Natural killer cell treated with Interleukin-12 subunit alpha and Interleukin-12 subunit beta and Interleukin-15 and Interleukin-18, amount 100 ng/mL, for 72 hours (primary cell): Measurements from ENCODE around the gene GRK1. TPM values are rescaled to one million over a fixed set of nuclear protein-coding genes. Genes with fewer than 3 reads are reported as not detected.

Experiments
- ATAC-seq, 2 donors: fragments of 150-1000 bp; cut with Tn5 transposase in 1 of 2; sonication (Bioruptor Pico), chemical (Tn5 transposase) in 1 of 2; 2 replicates each; pipeline ENCODE4 v1.10.0; 2021
- DNase-seq: peaks from one replicate; pipeline ENCODE4 v3.0.0; 2022; ENCODE audit warnings: low spot score
- H3K27ac Mint-ChIP-seq, 2 donors: 1 replicate in 1 of 2; 2 replicates in 1 of 2; pipeline ENCODE4 v1.8.0; 2022; ENCODE audit warnings: mixed read lengths in 2 of 2, mild to moderate bottlenecking in 1 of 2, moderate library complexity in 1 of 2
- H3K27me3 Mint-ChIP-seq, 2 donors: 1 replicate in 1 of 2; 2 replicates in 1 of 2; pipeline ENCODE4 v1.8.0; 2022; ENCODE audit warnings: mixed read lengths in 2 of 2
- H3K36me3 Mint-ChIP-seq: one replicate; pipeline ENCODE4 v1.8.0; 2022; ENCODE audit warnings: mixed read lengths
- H3K4me1 Mint-ChIP-seq, 2 donors: 1 replicate in 1 of 2; 2 replicates in 1 of 2; pipeline ENCODE4 v1.8.0; 2022; ENCODE audit warnings: low read depth in 2 of 2, mixed read lengths in 2 of 2, mild to moderate bottlenecking in 1 of 2
- H3K4me3 Mint-ChIP-seq: one replicate; pipeline ENCODE4 v1.8.0; 2022; ENCODE audit warnings: mixed read lengths
- H3K9me3 Mint-ChIP-seq: 2 replicates; pipeline ENCODE4 v1.8.0; 2022; ENCODE audit warnings: mixed read lengths
- total RNA-seq, 2 donors: library from RNA; stranded (reverse); gene quantifications; one replicate each; pipeline ENCODE4 v1.2.3, GENCODE V29; 2022

GRK1 gene
- total RNA-seq, 2 donors from 2014 or later, result 0.14 TPM; not detected in 1

- Mint-ChIP-seq H3K27me3 (peaks cover 0 to 6% of the 10 kb centered on the region in 2 donors), H3K27ac (no peak overlapping the region), H3K4me3 (no peak overlapping the region), H3K4me1 (peaks cover 0 to 3% of the 10 kb centered on the region in 2 donors), H3K36me3 (no peaks in the 10 kb centered on the region), H3K9me3 (no peaks in the 10 kb centered on the region)
- no peak for ATAC-seq
- no peak for DNase-seq
Observed at GRCh38 chr13:113728571-113729054, 61.6 kb downstream of the GRK1 start.

GRCh38 chr13:113729187-113730019 is 62.4 kb downstream of the GRK1 start:
- Mint-ChIP-seq H3K27me3 (peaks cover 0 to 6% of the 10 kb centered on the region in 2 donors), H3K4me1 (peaks cover 0 to 6% of the 10 kb centered on the region in 2 donors), H3K9me3 (no peaks in the 10 kb centered on the region), H3K27ac (no peak overlapping the region), H3K36me3 (no peaks in the 10 kb centered on the region), H3K4me3 (no peak overlapping the region)
- DNase-seq (no peak), ATAC-seq (no peak)

- H3K27me3 Mint-ChIP-seq, result peaks cover 0 to 6% of the 10 kb centered on the region in 2 donors
- no peaks in the 10 kb centered on the region for H3K36me3 Mint-ChIP-seq
- ATAC-seq (no peak), DNase-seq (no peak)
- H3K9me3 Mint-ChIP-seq, result no peaks in the 10 kb centered on the region
- H3K4me3 Mint-ChIP-seq, result no peak overlapping the region
- H3K27ac Mint-ChIP-seq, result no peak overlapping the region
- peaks cover 0 to 4% of the 10 kb centered on the region in 2 donors for H3K4me1 Mint-ChIP-seq
Observed at GRCh38 chr13:113730258-113730691, 63.3 kb downstream of the GRK1 start.

DNA sequence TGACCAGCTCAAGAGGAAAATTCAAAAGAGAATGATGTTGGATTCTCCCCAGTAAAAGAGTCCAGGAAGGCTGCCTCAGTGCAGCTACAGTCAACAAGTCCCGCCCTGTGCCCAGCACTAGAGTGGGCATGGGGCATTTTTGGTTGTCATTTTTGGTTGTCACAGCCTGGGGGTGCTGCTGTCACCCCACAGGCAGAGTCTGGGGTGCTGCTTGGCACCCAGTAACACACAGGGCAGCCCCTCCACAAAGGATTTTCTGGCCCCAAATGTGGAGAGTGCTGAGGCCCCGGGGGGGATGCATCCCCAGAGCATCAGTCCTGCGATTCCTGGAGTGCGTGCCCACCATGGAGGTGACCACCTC is 63.8 kb downstream of the GRK1 start:
- H3K27ac Mint-ChIP-seq, result no peak overlapping the region
- no peaks in the 10 kb centered on the region for H3K9me3 Mint-ChIP-seq
- peaks cover 0 to 4% of the 10 kb centered on the region in 2 donors for H3K4me1 Mint-ChIP-seq
- no peaks in the 10 kb centered on the region for H3K36me3 Mint-ChIP-seq
- peaks cover 0 to 6% of the 10 kb centered on the region in 2 donors for H3K27me3 Mint-ChIP-seq
- DNase-seq, result no peak
- ATAC-seq, result no peak
- no peak overlapping the region for H3K4me3 Mint-ChIP-seq

GRCh38 chr13:113731192-113732175 is 64.5 kb downstream of the GRK1 start:
- DNase-seq (no peak), ATAC-seq (no peak)
- Mint-ChIP-seq H3K27me3 (peaks cover 0 to 6% of the 10 kb centered on the region in 2 donors), H3K36me3 (no peaks in the 10 kb centered on the region), H3K9me3 (no peaks in the 10 kb centered on the region), H3K4me1 (peaks cover 0 to 4% of the 10 kb centered on the region in 2 donors), H3K4me3 (no peak overlapping the region), H3K27ac (no peak overlapping the region)

DNA sequence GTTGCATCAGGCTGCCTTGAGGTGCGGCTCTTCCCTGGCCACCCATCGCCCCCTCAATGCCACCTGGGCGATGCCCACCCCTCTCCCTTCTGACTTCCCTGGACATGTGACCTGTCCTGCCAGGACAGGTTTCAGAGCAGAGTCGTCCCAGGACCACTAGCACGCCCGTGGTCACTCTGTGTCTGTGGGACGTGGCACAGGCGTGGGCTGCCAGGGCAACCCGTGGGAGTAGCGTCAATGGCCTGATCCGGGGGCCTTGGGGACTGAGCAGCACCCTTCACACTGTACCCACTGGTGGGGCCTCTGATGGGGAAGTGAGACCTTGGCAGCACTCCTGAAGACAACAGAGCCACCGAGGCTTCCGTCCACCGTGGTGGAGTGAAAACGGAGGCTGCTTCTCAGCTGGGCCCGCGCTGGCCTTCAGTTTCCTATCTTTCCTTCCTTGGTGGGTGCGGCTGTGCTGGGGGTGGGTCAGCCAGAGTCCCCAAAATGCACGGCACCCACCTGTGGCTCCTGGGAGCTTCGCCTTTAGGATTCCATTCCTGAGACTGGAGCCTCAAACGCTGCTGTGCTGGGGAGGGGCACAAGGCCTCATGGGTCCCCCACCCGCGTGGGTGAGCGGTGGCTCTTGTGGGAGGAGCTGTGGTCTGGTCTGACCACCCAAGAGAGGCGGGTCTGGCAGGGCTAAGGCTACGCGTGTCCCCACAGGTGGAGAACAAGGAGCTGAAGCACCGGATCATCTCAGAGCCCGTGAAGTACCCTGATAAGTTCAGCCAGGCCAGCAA is 65.3 kb downstream of the GRK1 start:
- Mint-ChIP-seq H3K9me3 (no peaks in the 10 kb centered on the region), H3K4me3 (no peak overlapping the region), H3K36me3 (no peaks in the 10 kb centered on the region), H3K27me3 (peaks cover 0 to 9% of the 10 kb centered on the region in 2 donors), H3K4me1 (peaks cover 0 to 4% of the 10 kb centered on the region in 2 donors), H3K27ac (no peak overlapping the region)
- no peak for ATAC-seq
- DNase-seq, result no peak

DNA sequence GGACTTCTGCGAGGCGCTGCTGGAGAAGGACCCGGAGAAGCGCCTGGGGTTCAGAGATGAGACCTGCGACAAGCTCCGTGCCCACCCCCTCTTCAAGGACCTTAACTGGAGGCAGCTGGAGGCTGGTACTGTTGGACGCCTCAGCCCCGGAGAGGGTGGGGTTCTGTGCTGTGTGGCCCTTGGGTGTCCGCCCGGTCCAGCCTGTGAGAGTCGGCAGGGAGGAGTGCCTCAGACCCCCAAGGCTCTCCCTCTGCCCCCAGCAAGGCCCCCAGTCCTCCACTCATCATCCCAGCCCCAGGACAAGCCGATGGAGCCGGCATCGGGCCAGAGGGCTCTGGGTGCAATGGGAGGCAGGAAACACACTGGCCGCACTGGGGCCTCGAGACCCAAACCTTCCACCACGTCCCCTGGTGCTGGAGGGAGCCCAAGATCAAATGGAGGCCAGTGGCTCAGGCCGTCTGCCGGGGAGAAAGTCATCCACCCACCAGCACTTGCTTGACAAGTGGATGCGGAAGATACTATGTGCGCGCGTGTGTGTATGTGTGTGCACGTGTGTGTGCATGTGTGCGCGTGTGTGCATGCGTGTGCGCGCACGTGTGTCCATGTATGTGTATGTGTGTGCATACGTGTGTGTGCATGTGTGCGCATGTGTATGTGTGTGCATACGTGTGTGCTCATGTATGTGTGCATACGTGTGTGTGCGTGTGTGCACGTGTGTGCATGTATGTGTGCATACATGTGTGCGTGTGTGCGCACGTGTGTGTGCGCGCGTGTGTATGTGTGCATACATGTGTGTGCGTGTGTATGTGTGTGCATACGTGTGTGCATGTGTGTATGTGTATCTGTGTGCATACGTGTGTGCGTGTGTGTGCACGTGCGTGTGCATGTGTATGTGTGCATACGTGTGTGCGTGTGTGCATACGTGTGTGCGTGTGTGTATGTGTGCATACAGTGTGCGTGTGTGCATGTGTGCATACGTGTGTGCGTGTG is 66.2 kb downstream of the GRK1 start:
- H3K4me1 Mint-ChIP-seq, result peaks cover 0 to 4% of the 10 kb centered on the region in 2 donors
- no peaks in the 10 kb centered on the region for H3K9me3 Mint-ChIP-seq
- H3K27me3 Mint-ChIP-seq, result peaks cover 0 to 14% of the 10 kb centered on the region in 2 donors
- H3K36me3 Mint-ChIP-seq, result no peaks in the 10 kb centered on the region
- DNase-seq, result no peak
- no peak overlapping the region for H3K27ac Mint-ChIP-seq
- H3K4me3 Mint-ChIP-seq, result no peak overlapping the region
- ATAC-seq, result no peak

DNA sequence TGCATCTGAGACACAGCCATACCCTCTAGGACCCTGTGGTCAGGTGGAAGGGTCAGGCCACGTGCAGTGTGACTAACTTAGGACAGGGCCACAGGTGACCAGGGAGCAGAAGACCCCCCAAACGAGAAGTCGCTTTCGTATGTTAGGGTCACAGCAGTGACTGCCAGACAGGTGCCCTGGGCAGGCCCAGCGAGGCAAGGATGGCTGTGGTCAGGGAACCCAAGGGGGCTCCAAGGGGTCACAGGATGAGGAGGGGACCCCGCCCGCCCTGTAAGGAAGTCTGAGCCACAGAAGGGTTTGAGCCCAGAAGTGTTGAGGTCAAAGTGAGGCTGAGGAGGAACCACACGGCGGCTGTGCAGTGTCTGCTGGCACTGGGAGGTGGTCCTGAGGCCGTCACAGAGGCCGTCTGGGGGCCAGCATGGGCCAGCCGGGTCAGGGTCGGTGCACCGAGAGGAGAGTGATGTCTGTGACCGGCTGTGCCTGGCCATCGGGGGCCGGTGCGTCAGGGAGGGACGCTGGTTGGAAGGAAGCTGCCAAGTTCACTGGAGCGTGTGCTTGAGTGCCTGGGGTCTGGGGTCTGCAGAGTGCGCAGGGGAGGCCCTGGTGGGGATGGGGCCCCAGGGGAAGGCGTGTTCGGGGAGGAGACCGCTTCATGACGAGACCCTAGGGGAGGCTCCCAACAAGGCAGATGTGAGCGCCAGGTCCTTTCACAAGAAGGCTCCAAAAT is 67.2 kb downstream of the GRK1 start:
- Mint-ChIP-seq H3K9me3 (no peaks in the 10 kb centered on the region), H3K36me3 (no peaks in the 10 kb centered on the region), H3K27me3 (peaks cover 0 to 12% of the 10 kb centered on the region in 2 donors), H3K27ac (no peak overlapping the region), H3K4me3 (no peak overlapping the region), H3K4me1 (peaks cover 0 to 4% of the 10 kb centered on the region in 2 donors)
- ATAC-seq (no peak), DNase-seq (no peak)

- Mint-ChIP-seq H3K4me3 (no peak overlapping the region), H3K27me3 (peaks cover 0 to 12% of the 10 kb centered on the region in 2 donors), H3K4me1 (peaks cover 0 to 4% of the 10 kb centered on the region in 2 donors), H3K27ac (no peak overlapping the region), H3K9me3 (no peaks in the 10 kb centered on the region), H3K36me3 (no peaks in the 10 kb centered on the region)
- DNase-seq (no peak), ATAC-seq (no peak)
Observed at GRCh38 chr13:113734826-113735125, 67.8 kb downstream of the GRK1 start.

GRCh38 chr13:113735194-113735593 is 68.2 kb downstream of the GRK1 start:
- peaks cover 0 to 4% of the 10 kb centered on the region in 2 donors for H3K4me1 Mint-ChIP-seq
- no peaks in the 10 kb centered on the region for H3K9me3 Mint-ChIP-seq
- no peaks in the 10 kb centered on the region for H3K36me3 Mint-ChIP-seq
- ATAC-seq (no peak), DNase-seq (no peak)
- no peak overlapping the region for H3K27ac Mint-ChIP-seq
- H3K27me3 Mint-ChIP-seq, result peaks cover 0 to 15% of the 10 kb centered on the region in 2 donors
- H3K4me3 Mint-ChIP-seq, result no peak overlapping the region

DNA sequence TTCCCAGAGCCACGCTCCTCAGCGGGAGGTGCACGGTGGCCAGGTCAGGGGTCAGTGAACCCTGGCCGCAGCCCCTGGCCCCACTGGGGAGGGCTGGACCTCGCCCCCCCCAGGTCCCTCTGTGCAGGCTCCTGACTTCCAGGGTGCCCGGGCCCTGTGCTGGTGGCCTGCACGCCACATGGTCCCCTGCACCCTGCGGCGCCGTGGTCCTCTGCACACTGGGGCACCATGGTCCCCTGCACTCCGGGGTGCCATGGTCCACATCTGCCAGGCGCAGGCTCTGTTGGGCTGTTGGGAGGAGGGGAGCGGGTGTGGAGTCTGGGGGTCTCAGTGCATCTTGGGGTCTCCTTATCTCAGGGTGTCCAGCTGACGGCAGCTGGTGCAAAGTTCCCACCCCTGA is 68.7 kb downstream of the GRK1 start:
- DNase-seq, result no peak
- Mint-ChIP-seq H3K9me3 (no peaks in the 10 kb centered on the region), H3K4me3 (no peak overlapping the region), H3K36me3 (no peaks in the 10 kb centered on the region), H3K27me3 (peaks cover 0 to 18% of the 10 kb centered on the region in 2 donors), H3K4me1 (peaks cover 1 to 5% of the 10 kb centered on the region in 2 donors), H3K27ac (no peak overlapping the region)
- no peak for ATAC-seq

GRCh38 chr13:113736258-113736731 is 69.3 kb downstream of the GRK1 start:
- no peak for DNase-seq
- Mint-ChIP-seq H3K4me1 (peaks cover 7 to 9% of the 10 kb centered on the region in 2 donors), H3K36me3 (no peaks in the 10 kb centered on the region), H3K4me3 (no peak overlapping the region), H3K9me3 (no peaks in the 10 kb centered on the region), H3K27me3 (peaks cover 0 to 24% of the 10 kb centered on the region in 2 donors), H3K27ac (no peak overlapping the region)
- ATAC-seq, result no peak
